NCI-H2227 (cell line): Measurements from ENCODE around the gene ENO1.

Experiments
- DNase-seq: peaks from one replicate; lab custom pipeline; 2025; ENCODE audit not compliant: unreplicated experiment; lab: John Stamatoyannopoulos, UW

ENO1 gene

GRCh38 chr1:8871965-8872399 is 6.5 kb downstream of the ENO1 start:
- no peak for DNase-seq

- no peak for DNase-seq
These were observed 6.9 kb downstream of the ENO1 start for GRCh38 chr1:8871539-8871935.

GRCh38 chr1:8870616-8871538 is 7.6 kb downstream of the ENO1 start:
- DNase-seq: no peak

- DNase-seq: no peak
These were observed 8.4 kb downstream of the ENO1 start for GRCh38 chr1:8870103-8870502.

- no peak for DNase-seq
These were observed 10.5 kb downstream of the ENO1 start for GRCh38 chr1:8867878-8868567.

GRCh38 chr1:8866792-8867415 is 11.6 kb downstream of the ENO1 start:
- DNase-seq: no peak

GRCh38 chr1:8866173-8866791 is 12.2 kb downstream of the ENO1 start:
- DNase-seq: no peak

GRCh38 chr1:8864713-8865344 is 13.7 kb downstream of the ENO1 start:
- DNase-seq: no peak

- DNase-seq: no peak
These were observed 14.7 kb downstream of the ENO1 start for GRCh38 chr1:8863794-8864233.

GRCh38 chr1:8863138-8863537 is 15.3 kb downstream of the ENO1 start:
- no peak for DNase-seq

GRCh38 chr1:8862528-8862927 is 16.0 kb downstream of the ENO1 start:
- peak; percentile 47 for DNase-seq

GRCh38 chr1:8860738-8861516 is 17.6 kb downstream of the ENO1 start:
- DNase-seq: no peak

- DNase-seq: peak; percentile 62
These were observed 19.4 kb downstream of the ENO1 start for GRCh38 chr1:8858888-8859706.

- no peak for DNase-seq
These were observed 20.3 kb downstream of the ENO1 start for GRCh38 chr1:8858112-8858668.

- DNase-seq: no peak
These were observed 21.6 kb downstream of the ENO1 start for GRCh38 chr1:8856689-8857412.

- DNase-seq: no peak
These were observed 24.2 kb downstream of the ENO1 start for GRCh38 chr1:8854240-8854639.

GRCh38 chr1:8851060-8851459 is 27.4 kb downstream of the ENO1 start:
- no peak for DNase-seq
